HepG2 (cell line): ENCODE measurements around the gene RAC2. TPM values are rescaled to one million over a fixed set of nuclear protein-coding genes. Genes with fewer than 3 reads are reported as not detected.

Experiments used
- AFF4 ChIP-seq: sonication (generic); formaldehyde crosslinking; IDR thresholded peaks from 2 replicates; pipeline ENCODE4 v1.4.0; 2020; ENCODE audit warnings: missing genetic modification reagents
- ZC3H4 ChIP-seq: sonication (generic); formaldehyde crosslinking; IDR thresholded peaks from 2 replicates; pipeline ENCODE4 v1.4.0; 2020; ENCODE audit warnings: missing genetic modification reagents, borderline replicate concordance
- ZNF354B ChIP-seq: sonication (generic); formaldehyde crosslinking; IDR thresholded peaks from 2 replicates; pipeline ENCODE4 v1.8.0; 2022; ENCODE audit warnings: mild to moderate bottlenecking, missing genetic modification reagents
- polyA plus RNA-seq, 8 experiments: library from polyadenylated mRNA; depleted of rRNA in 3 of 8; stranded (reverse) in 7 of 8; unstranded in 1 of 8; fragments of >200 nt; fragmentation: Illumina TruSeq in 4 of 8; extraction: Trizol in 4 of 8; gene quantifications; 2 replicates each; pipeline versions ENCODE4 v1.2.1 to v1.2.3, GENCODE V29; 2011 to 2016; ENCODE audit warnings: low read depth in 4 of 8, missing spikeins in 1 of 8, mixed read lengths in 1 of 8; ENCODE audit not compliant: insufficient read depth in 1 of 8
- total RNA-seq, 5 experiments: library from RNA; depleted of rRNA; stranded (reverse); fragments of >200 nt; fragmentation: Illumina TruSeq; extraction: Trizol; gene quantifications; 2 replicates each; pipeline ENCODE4 v1.2.3, GENCODE V29; 2016; ENCODE audit warnings: low read depth in 1 of 5
- TF ChIP-seq, protein P1 (sequence below): sonication (generic); formaldehyde crosslinking; IDR thresholded peaks from 2 replicates; pipeline ENCODE4 v1.4.0; 2020; ENCODE audit warnings: missing genetic modification reagents, borderline replicate concordance
- TF ChIP-seq, protein P2 (sequence below): IDR thresholded peaks from 2 replicates; pipeline ENCODE4 v1.6.1; 2016; ENCODE audit warnings: low read depth, missing genetic modification reagents, missing compliant biosample characterization
- TF ChIP-seq, protein P3 (sequence below), 2 experiments: sonication (generic) in 1 of 2; formaldehyde crosslinking in 1 of 2; IDR thresholded peaks; 2 replicates each; pipeline versions ENCODE4 v1.6.1 to v1.9.0; 2014 to 2022; ENCODE audit warnings: antibody characterized with exemption in 1 of 2, borderline replicate concordance in 1 of 2, inconsistent platforms in 1 of 2, low read depth in 1 of 2, missing genetic modification reagents in 1 of 2

RAC2 gene
- total and polyA plus RNA-seq, 2 of the 13 experiments (the other 11 are each of a cell fraction or from before 2014, with no cell fraction given), result 0.73 TPM; not detected in 1

DNA sequence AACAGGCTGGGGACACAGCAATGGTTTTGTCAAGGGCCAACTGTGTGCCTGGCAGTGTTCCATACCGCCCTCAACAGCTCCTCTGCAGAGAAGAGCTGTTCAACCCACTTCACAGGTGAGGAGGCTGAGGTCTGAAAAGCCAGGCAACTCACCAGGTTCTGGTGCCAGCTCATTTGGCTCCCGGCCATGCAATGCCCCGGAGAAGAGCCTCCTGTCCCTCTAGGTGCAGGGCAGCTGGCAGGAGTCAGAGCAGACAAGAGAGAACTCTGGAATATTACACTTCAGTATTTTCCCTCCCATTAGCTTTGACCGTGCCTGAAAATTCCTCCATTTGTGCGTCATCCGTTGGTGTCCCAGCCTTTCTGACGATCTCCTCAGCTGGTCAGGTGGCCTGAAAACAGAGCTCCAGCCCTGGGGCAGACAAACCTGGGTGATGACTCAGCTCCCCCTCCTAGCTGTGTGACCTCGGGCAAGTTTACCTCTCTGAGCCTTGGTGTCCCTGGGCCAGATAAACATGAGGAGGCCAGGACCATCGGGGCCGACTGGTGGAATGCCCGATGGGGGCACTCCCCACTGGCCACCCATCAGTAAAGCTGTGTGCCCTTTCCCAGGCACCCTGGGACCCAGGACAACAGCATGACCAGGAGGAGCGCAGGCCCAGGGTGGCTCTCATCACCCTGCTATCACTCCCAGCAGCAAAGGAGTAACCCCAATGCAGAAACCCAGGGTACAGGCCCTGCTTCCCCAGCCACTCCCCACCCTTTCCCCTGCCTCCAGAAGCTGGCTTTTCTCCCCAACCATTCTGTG lies 46.4 kb downstream of the RAC2 start (continued):
- TF ChIP-seq, protein P1, sequence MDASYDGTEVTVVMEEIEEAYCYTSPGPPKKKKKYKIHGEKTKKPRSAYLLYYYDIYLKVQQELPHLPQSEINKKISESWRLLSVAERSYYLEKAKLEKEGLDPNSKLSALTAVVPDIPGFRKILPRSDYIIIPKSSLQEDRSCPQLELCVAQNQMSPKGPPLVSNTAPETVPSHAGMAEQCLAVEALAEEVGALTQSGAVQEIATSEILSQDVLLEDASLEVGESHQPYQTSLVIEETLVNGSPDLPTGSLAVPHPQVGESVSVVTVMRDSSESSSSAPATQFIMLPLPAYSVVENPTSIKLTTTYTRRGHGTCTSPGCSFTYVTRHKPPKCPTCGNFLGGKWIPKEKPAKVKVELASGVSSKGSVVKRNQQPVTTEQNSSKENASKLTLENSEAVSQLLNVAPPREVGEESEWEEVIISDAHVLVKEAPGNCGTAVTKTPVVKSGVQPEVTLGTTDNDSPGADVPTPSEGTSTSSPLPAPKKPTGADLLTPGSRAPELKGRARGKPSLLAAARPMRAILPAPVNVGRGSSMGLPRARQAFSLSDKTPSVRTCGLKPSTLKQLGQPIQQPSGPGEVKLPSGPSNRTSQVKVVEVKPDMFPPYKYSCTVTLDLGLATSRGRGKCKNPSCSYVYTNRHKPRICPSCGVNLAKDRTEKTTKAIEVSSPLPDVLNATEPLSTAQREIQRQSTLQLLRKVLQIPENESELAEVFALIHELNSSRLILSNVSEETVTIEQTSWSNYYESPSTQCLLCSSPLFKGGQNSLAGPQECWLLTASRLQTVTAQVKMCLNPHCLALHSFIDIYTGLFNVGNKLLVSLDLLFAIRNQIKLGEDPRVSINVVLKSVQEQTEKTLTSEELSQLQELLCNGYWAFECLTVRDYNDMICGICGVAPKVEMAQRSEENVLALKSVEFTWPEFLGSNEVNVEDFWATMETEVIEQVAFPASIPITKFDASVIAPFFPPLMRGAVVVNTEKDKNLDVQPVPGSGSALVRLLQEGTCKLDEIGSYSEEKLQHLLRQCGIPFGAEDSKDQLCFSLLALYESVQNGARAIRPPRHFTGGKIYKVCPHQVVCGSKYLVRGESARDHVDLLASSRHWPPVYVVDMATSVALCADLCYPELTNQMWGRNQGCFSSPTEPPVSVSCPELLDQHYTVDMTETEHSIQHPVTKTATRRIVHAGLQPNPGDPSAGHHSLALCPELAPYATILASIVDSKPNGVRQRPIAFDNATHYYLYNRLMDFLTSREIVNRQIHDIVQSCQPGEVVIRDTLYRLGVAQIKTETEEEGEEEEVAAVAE (CRISPR knock-in tag), result no peak
- TF ChIP-seq, protein P2, sequence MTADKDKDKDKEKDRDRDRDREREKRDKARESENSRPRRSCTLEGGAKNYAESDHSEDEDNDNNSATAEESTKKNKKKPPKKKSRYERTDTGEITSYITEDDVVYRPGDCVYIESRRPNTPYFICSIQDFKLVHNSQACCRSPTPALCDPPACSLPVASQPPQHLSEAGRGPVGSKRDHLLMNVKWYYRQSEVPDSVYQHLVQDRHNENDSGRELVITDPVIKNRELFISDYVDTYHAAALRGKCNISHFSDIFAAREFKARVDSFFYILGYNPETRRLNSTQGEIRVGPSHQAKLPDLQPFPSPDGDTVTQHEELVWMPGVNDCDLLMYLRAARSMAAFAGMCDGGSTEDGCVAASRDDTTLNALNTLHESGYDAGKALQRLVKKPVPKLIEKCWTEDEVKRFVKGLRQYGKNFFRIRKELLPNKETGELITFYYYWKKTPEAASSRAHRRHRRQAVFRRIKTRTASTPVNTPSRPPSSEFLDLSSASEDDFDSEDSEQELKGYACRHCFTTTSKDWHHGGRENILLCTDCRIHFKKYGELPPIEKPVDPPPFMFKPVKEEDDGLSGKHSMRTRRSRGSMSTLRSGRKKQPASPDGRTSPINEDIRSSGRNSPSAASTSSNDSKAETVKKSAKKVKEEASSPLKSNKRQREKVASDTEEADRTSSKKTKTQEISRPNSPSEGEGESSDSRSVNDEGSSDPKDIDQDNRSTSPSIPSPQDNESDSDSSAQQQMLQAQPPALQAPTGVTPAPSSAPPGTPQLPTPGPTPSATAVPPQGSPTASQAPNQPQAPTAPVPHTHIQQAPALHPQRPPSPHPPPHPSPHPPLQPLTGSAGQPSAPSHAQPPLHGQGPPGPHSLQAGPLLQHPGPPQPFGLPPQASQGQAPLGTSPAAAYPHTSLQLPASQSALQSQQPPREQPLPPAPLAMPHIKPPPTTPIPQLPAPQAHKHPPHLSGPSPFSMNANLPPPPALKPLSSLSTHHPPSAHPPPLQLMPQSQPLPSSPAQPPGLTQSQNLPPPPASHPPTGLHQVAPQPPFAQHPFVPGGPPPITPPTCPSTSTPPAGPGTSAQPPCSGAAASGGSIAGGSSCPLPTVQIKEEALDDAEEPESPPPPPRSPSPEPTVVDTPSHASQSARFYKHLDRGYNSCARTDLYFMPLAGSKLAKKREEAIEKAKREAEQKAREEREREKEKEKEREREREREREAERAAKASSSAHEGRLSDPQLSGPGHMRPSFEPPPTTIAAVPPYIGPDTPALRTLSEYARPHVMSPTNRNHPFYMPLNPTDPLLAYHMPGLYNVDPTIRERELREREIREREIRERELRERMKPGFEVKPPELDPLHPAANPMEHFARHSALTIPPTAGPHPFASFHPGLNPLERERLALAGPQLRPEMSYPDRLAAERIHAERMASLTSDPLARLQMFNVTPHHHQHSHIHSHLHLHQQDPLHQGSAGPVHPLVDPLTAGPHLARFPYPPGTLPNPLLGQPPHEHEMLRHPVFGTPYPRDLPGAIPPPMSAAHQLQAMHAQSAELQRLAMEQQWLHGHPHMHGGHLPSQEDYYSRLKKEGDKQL (CRISPR knock-in tag), result no peak
- TF ChIP-seq AFF4 (CRISPR knock-in tag) (no peak), ZNF354B (CRISPR knock-in tag) (no peak), ZC3H4 (no peak)
- TF ChIP-seq, protein P3, sequence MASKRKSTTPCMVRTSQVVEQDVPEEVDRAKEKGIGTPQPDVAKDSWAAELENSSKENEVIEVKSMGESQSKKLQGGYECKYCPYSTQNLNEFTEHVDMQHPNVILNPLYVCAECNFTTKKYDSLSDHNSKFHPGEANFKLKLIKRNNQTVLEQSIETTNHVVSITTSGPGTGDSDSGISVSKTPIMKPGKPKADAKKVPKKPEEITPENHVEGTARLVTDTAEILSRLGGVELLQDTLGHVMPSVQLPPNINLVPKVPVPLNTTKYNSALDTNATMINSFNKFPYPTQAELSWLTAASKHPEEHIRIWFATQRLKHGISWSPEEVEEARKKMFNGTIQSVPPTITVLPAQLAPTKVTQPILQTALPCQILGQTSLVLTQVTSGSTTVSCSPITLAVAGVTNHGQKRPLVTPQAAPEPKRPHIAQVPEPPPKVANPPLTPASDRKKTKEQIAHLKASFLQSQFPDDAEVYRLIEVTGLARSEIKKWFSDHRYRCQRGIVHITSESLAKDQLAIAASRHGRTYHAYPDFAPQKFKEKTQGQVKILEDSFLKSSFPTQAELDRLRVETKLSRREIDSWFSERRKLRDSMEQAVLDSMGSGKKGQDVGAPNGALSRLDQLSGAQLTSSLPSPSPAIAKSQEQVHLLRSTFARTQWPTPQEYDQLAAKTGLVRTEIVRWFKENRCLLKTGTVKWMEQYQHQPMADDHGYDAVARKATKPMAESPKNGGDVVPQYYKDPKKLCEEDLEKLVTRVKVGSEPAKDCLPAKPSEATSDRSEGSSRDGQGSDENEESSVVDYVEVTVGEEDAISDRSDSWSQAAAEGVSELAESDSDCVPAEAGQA (IDR thresholded peaks at IDR 0.05; ENCODE audit: low read depth), result no peak
- TF ChIP-seq, protein P3 (CRISPR knock-in tag; IDR thresholded peaks at IDR 0.05; ENCODE audit: borderline replicate concordance), result no peak
